IgD-negative memory B cell (primary cell): ENCODE data around the gene NAA20. TPM values are rescaled to one million over a fixed set of nuclear protein-coding genes. Genes with fewer than 3 reads are reported as not detected.

Experiments
- H3K27ac Mint-ChIP-seq, 3 donors: one replicate each; pipeline ENCODE4 v1.8.0; 2020 to 2022; ENCODE audit warnings: mild to moderate bottlenecking in 3 of 3, mixed read lengths in 3 of 3, moderate library complexity in 1 of 3
- H3K27me3 Mint-ChIP-seq: one replicate; pipeline ENCODE4 v1.8.0; 2021; ENCODE audit warnings: mixed read lengths
- H3K36me3 Mint-ChIP-seq: one replicate; pipeline ENCODE4 v1.8.0; 2020; ENCODE audit warnings: mild to moderate bottlenecking, mixed read lengths
- H3K4me1 Mint-ChIP-seq, 3 donors: one replicate each; pipeline ENCODE4 v1.8.0; 2020 to 2022; ENCODE audit warnings: mixed read lengths in 3 of 3, mild to moderate bottlenecking in 1 of 3
- H3K4me3 Mint-ChIP-seq, 4 donors: one replicate each; pipeline ENCODE4 v1.8.0; 2020 to 2022; ENCODE audit warnings: mild to moderate bottlenecking in 4 of 4, mixed read lengths in 4 of 4, moderate library complexity in 3 of 4
- H3K9me3 Mint-ChIP-seq, 3 donors: one replicate each; pipeline ENCODE4 v1.8.0; 2020 to 2021; ENCODE audit warnings: mixed read lengths in 3 of 3, mild to moderate bottlenecking in 1 of 3
- polyA plus RNA-seq: library from polyadenylated mRNA; unstranded; fragments of 300-500 nt; fragmentation: Illumina TruSeq; gene quantifications from one replicate; pipeline ENCODE4 v1.2.3, GENCODE V29; 2021

NAA20 gene
- polyA plus RNA-seq, 1 donor from 2014 or later = 51.6 TPM

GRCh38 chr20:20063941-20064702 lies 47.0 kb downstream of the NAA20 start:
- peaks cover 0 to 2% (median 0%) of the 10 kb centered on the region in 3 donors for H3K9me3 Mint-ChIP-seq

GRCh38 chr20:20065361-20065760 lies 48.2 kb downstream of the NAA20 start:
- Mint-ChIP-seq H3K27ac (no peak overlapping the region), H3K27me3 (peaks cover 9% of the 10 kb centered on the region), H3K4me1 (peaks cover 0 to 1% (median 0%) of the 10 kb centered on the region in 3 donors), H3K9me3 (peaks cover 0 to 2% (median 0%) of the 10 kb centered on the region in 3 donors), H3K4me3 (no peak overlapping the region), H3K36me3 (no peaks in the 10 kb centered on the region)

More at GRCh38 chr20:20063941-20064702, 47.0 kb downstream of the NAA20 start:
- H3K27ac Mint-ChIP-seq = no peak overlapping the region
- H3K4me3 Mint-ChIP-seq = no peak overlapping the region
- H3K4me1 Mint-ChIP-seq = peaks cover 0 to 4% (median 1%) of the 10 kb centered on the region in 3 donors
- H3K36me3 Mint-ChIP-seq = no peaks in the 10 kb centered on the region
- peaks cover 9% of the 10 kb centered on the region for H3K27me3 Mint-ChIP-seq

- H3K9me3 Mint-ChIP-seq = no peaks in the 10 kb centered on the region
- no peak overlapping the region for H3K27ac Mint-ChIP-seq
- H3K4me1 Mint-ChIP-seq = peaks cover 0 to 1% (median 0%) of the 10 kb centered on the region in 3 donors
- no peak overlapping the region for H3K4me3 Mint-ChIP-seq
- H3K27me3 Mint-ChIP-seq = peaks cover 12% of the 10 kb centered on the region
- H3K36me3 Mint-ChIP-seq = no peaks in the 10 kb centered on the region
Measured at GRCh38 chr20:20070871-20071726, 53.9 kb downstream of the NAA20 start.

GRCh38 chr20:20073801-20074371 lies 56.7 kb downstream of the NAA20 start:
- Mint-ChIP-seq H3K36me3 (no peaks in the 10 kb centered on the region), H3K4me1 (peaks cover 0 to 1% (median 0%) of the 10 kb centered on the region in 3 donors), H3K4me3 (no peak overlapping the region), H3K9me3 (no peaks in the 10 kb centered on the region), H3K27me3 (peaks cover 16% of the 10 kb centered on the region), H3K27ac (no peak overlapping the region)

GRCh38 chr20:20075032-20075431 lies 57.9 kb downstream of the NAA20 start:
- no peak overlapping the region for H3K4me3 Mint-ChIP-seq
- H3K9me3 Mint-ChIP-seq = no peaks in the 10 kb centered on the region
- no peak overlapping the region for H3K27ac Mint-ChIP-seq
- H3K4me1 Mint-ChIP-seq = peaks cover 0 to 1% (median 0%) of the 10 kb centered on the region in 3 donors
- no peaks in the 10 kb centered on the region for H3K36me3 Mint-ChIP-seq
- peaks cover 19% of the 10 kb centered on the region for H3K27me3 Mint-ChIP-seq

- no peaks in the 10 kb centered on the region for H3K36me3 Mint-ChIP-seq
- H3K27ac Mint-ChIP-seq = no peak overlapping the region
- no peak overlapping the region for H3K4me3 Mint-ChIP-seq
- H3K27me3 Mint-ChIP-seq = peaks cover 18% of the 10 kb centered on the region
- H3K9me3 Mint-ChIP-seq = no peaks in the 10 kb centered on the region
- H3K4me1 Mint-ChIP-seq = peaks cover 0 to 1% (median 0%) of the 10 kb centered on the region in 3 donors
Measured at GRCh38 chr20:20076297-20077065, 59.3 kb downstream of the NAA20 start.

- no peaks in the 10 kb centered on the region for H3K9me3 Mint-ChIP-seq
- H3K27ac Mint-ChIP-seq = no peak overlapping the region
- H3K4me3 Mint-ChIP-seq = no peak overlapping the region
- peaks cover 0 to 1% (median 0%) of the 10 kb centered on the region in 3 donors for H3K4me1 Mint-ChIP-seq
- H3K27me3 Mint-ChIP-seq = peaks cover 17% of the 10 kb centered on the region
- H3K36me3 Mint-ChIP-seq = no peaks in the 10 kb centered on the region
Measured at GRCh38 chr20:20078041-20078440, 60.9 kb downstream of the NAA20 start.

DNA sequence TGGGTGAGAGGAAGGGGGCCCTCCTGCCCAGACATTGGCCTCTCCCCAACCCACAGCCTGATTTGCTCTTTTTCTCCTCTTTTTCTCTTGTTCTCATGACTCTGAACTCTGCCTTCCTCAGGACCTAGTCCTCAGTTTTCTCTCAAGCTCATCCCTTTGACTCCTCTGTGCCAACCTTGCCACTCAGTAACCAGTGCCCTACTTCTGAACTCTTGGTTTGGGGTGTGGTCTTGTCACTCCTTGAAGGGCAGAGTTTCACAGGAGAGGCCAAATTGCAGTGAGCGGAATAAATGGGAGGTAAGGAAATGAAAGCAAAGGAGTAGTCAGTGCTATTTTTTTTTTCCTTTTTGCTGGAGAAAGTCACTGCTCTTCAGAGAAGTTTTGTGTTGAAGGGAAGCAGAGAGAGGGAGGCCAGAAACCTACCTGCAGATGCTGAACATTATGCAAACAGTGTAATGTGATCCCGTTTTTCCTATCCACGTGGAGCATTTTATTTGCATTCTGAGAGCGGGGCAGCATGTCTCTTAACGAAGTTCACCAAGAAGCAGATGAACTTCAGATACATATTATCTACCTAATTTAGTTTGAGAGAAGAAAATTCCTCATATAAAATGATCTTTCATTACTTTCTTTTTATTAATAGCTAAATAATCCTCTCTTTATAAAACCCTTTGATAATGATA lies 62.1 kb downstream of the NAA20 start:
- no peaks in the 10 kb centered on the region for H3K9me3 Mint-ChIP-seq
- no peaks in the 10 kb centered on the region for H3K36me3 Mint-ChIP-seq
- H3K4me3 Mint-ChIP-seq = no peak overlapping the region
- peaks cover 13% of the 10 kb centered on the region for H3K27me3 Mint-ChIP-seq
- H3K27ac Mint-ChIP-seq = no peak overlapping the region
- H3K4me1 Mint-ChIP-seq = peaks cover 4 to 5% (median 4%) of the 10 kb centered on the region in 3 donors

Other genes starting within 250 kb of the NAA20 start
- 9.7 TPM for gene CRNKL1, start 35.1 kb downstream of the NAA20 start, polyA plus RNA-seq
- gene CFAP61, start 35.2 kb downstream of the NAA20 start, polyA plus RNA-seq = not detected